AG10803 (cell line): ENCODE results near the gene ARL6IP5.

ENCODE experiments used
- DNase-seq: peaks from one replicate; pipeline ENCODE4 v3.0.0; 2010; ENCODE audit warnings: low read depth
- H3K4me3 ChIP-seq: 2 replicates; pipeline ENCODE4 v1.5.1; 2011; ENCODE audit warnings: mild to moderate bottlenecking, low read length, control low read depth
- TF ChIP-seq, protein P1 (sequence below): conservative IDR thresholded peaks from 2 replicates; pipeline ENCODE4 v1.5.1; 2011; ENCODE audit warnings: mild to moderate bottlenecking, low read length, control low read depth, inconsistent platforms

ARL6IP5 gene

DNA sequence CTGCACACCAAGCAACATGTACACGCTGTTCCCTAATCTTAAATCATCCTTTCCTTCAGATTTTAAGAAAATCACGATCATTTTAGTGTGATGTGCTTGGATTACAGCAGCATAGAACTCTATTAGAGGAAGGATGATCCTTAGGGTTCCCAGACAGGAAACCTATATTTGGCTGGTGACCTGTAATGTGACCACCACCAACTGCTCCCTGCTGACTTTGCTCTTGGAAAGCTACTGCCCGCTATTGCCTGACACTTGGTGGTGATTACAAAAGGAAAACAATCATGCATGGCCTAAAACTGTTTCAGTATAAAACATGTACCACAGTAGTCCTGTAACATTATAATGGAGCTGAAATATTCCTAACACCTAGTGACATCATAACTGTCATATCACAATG is 64.8 kb downstream of the ARL6IP5 start:
- DNase-seq: no peak
- no peak overlapping the region for H3K4me3 ChIP-seq
- TF ChIP-seq, protein P1, sequence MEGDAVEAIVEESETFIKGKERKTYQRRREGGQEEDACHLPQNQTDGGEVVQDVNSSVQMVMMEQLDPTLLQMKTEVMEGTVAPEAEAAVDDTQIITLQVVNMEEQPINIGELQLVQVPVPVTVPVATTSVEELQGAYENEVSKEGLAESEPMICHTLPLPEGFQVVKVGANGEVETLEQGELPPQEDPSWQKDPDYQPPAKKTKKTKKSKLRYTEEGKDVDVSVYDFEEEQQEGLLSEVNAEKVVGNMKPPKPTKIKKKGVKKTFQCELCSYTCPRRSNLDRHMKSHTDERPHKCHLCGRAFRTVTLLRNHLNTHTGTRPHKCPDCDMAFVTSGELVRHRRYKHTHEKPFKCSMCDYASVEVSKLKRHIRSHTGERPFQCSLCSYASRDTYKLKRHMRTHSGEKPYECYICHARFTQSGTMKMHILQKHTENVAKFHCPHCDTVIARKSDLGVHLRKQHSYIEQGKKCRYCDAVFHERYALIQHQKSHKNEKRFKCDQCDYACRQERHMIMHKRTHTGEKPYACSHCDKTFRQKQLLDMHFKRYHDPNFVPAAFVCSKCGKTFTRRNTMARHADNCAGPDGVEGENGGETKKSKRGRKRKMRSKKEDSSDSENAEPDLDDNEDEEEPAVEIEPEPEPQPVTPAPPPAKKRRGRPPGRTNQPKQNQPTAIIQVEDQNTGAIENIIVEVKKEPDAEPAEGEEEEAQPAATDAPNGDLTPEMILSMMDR: no peak
